HG03442 (cell line): ENCODE results near the gene ZFYVE19.
"Not testable (repeated sequence)": the region's sequence is repeated elsewhere in the genome, so short reads cannot be mapped to it uniquely, and the experiment has no call there.

ENCODE experiments used
- ATAC-seq: cut with Tn5 transposase; IDR thresholded peaks from one replicate; pipeline ENCODE4 v1.9.1; 2021; ENCODE audit warnings: mild to moderate bottlenecking, moderate library complexity; ENCODE audit not compliant: unreplicated experiment

Gene ZFYVE19

DNA sequence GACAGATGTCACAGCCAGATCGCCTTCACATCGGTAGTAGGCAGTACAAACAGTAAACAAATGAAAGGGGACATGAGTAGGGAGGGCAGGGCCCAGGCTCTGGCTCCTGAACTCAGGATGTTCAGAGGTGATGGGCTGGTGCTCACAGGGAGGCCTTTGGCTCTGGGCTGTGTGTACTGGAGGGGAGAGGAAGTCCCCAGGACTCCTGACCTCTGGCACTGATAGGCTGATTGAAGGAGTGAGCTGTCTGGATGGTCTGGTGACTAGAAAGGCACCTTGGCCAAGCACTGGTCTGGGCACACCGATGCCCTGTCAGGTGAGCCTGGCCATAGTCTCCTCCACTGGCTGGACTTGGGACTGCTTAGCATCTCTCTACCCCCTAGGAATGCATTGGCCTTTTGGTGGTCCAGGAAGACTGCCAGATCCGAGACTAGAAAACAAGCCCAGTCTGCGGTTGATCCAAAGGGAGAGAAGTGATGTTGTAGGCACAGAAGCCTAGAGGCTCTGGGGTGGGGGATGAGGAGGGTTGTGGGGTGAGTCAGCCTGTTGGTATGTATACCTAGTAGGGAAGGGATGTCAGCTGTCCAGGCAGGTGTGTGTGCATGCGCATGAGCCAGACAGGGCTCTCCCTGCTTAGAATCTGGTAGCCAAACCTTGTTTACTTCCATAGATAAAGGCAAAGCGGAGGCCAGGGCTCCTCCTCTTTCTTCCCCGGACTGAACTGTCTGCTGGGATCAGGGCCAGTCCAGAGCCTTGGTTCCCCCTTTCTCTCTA lies 38.8 kb downstream of the ZFYVE19 start:
- no peak for ATAC-seq

- ATAC-seq: no peak
These were observed 39.9 kb downstream of the ZFYVE19 start for GRCh38 chr15:40846841-40847222.

DNA sequence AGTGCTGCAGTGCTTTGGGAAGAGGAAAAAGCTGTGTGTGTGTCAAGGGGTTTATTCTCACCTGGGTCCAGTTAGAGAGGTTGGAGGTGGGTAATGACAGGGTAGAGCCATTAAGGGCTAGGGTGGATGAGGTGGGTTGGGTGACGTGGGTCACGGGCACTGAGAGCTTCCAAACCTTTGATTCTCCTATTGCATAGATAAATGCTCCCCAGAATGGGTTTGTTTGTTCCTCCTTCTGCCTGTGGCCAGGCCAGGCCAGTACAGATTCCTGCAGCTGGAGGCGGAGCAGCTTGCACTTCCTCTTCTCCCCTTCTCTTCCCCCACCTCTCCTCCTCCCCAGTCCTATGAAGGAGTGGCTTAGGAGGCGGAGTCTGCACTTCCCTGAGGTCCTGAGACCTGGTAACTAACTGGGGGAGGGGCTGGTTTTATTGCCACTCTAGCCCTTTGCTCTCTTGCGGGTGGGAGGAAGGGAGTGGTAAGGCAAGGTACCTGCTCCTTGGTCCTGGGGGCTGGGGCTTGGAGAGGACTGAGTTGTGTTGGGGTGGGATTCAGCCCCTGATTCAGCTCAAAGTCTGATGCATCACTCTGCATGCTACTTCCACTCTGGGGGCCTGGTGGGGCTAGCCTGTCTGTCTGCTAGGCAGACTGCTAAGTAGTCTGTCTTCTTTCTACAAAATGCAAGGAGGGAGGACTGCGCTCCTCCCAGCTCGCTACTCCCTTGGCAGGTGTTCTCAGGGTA lies 40.5 kb downstream of the ZFYVE19 start:
- no peak for ATAC-seq

DNA sequence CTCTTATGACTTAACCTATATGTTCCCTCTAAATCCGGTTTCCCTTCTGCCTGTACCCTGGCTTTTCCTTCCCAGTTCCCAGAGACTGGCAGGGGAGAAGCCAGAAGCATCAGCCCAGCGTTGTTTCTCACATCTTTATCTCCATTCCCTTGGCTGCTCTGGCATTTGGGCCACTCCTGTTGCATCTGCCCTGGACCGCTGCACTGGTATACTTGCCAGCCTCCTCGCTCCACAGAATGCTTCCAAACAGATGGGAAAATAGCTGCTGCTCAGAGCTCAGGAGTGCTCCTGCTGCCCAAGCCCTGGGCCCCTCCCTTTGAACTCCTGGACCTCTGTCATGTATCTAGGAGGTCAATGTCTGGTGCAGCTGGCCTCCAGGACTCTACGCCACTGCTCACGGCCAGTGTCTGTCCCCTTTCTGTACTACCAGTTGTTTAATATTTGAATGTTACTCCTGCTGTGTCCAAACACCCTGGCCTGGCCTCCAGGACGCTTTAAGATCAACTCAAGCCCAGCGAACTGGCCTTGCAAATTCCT lies 43.8 kb downstream of the ZFYVE19 start:
- no peak for ATAC-seq

GRCh38 chr15:40852529-40852928 lies 45.6 kb downstream of the ZFYVE19 start:
- ATAC-seq: no peak

DNA sequence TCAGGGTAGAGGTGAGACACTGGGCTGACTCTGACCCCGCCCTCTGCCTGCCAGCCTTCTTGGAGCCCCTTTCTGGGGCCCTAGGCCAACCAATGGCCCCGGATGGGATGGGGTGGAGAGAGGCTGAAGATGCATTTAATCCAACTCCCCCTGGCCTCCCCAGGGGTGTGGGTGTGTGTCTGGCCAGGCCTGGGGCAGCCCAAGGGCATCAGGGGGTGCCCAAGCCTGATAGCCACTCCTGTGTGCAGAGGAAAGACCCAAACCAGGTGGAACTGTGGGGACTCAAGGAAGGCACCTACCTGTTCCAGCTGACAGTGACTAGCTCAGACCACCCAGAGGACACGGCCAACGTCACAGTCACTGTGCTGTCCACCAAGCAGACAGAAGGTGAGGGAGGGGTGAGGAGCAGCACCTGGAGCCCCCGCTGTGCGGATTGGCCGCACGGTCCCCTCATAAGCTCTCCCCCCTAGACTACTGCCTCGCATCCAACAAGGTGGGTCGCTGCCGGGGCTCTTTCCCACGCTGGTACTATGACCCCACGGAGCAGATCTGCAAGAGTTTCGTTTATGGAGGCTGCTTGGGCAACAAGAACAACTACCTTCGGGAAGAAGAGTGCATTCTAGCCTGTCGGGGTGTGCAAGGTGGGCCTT lies 46.5 kb downstream of the ZFYVE19 start:
- ATAC-seq: no peak

- no peak for ATAC-seq
These were observed 47.3 kb downstream of the ZFYVE19 start for GRCh38 chr15:40854161-40854560.

DNA sequence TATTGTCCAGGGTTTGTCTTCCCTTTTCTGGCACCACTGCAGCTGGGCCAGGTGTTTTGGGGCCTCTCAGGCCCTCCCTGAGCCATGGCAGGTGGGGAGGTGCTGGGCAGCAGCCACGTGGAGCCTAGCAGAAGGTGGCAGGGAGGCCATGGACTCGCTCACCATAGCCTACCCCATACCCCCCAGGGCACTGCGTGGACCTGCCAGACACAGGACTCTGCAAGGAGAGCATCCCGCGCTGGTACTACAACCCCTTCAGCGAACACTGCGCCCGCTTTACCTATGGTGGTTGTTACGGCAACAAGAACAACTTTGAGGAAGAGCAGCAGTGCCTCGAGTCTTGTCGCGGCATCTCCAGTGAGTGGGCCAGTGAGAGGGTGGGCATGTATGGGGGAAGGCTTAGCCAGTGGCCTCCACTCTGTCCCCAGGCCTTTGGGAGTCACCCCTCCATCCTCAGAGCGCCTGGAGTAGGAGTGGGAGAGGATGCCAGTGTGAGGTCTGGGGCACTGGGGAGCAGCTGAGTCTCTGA lies 48.9 kb downstream of the ZFYVE19 start:
- ATAC-seq: no peak

- no peak for ATAC-seq
These were observed 49.9 kb downstream of the ZFYVE19 start for GRCh38 chr15:40856746-40857145.

DNA sequence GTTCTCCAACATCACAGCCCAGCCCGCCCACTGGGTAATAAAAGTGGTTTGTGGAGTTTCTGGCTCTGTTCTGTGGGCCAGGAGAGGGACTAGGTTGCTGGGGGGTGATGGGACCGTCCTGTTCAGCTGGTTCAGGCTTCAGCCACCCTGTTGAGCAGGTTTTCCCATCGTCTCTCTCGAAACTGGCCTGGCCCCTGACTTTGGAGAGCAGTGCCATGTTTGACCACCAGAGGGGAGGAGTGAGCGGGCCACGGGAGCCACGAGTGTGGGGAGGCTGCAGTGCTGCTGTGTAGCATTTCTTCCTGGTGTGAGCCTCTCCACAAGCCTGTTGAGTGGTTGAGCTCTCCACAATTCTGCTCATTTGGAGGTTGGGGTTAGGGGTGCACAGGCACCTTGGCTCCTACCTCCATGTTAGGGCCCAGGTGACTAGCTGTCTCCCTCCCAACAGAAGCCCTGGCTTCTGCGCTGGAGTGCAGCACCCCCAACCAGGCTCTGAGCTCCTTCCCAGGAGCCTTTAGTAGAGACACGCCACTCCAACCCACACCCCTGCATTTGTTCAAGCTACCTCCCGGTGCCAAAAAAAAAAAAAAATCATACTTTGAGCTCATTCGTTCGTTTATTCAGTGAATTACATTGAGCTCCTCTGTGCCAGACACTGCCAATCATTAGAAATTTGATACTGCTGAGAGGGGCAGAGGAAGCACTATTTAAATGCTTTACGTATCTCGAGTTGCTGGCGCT lies 50.9 kb downstream of the ZFYVE19 start:
- ATAC-seq: peak; percentile 72

DNA sequence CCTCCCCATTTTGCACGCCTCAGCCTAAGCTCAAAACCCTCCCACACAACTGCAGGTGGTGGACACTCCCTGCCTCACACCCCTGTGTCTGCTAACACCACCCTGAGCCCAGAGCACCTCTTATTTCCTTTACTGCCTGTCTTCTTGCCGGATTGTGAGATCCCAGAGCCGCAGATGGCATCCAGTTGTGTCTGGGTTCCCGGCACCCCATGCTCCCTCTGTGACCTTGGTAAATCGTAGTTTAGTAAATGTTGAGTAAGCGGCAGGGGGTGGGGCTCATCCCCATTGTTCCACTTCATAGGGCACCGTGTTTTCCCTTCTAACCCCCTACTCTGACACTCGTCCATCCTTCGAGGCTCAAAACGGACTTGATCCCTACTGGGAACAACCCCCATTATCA lies 51.8 kb downstream of the ZFYVE19 start:
- ATAC-seq: no peak

DNA sequence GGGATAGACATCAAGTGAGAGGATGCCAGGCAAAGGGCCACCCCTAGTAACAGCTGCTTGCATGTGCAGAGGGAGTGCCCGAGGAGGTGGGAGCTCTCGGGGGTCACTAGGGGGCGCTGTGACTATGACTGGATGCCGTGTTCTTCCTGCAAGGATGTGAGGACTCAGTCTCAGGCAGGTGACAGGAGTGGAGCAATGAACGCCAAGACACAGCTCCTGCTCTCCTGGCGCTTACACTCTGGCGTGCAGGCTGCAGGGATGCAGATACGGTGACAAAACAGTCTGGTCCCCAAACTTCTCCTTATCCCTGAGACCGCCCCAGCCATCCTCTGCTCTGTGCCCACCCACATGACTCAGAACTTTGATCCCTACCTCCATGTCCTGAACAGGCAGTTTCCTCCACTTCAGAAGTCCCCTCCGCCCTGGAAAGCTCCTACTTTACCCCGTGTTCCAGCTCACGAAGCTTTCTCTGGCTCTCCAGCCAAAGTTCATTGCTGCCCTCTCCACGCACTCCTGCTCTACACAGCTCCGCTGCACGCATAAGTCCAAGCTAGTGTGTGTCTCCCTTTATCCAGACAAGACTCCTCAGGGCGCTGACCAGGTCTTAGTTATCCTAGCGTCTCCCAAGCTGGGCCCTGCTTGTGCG lies 52.4 kb downstream of the ZFYVE19 start:
- peak; percentile 64 for ATAC-seq

- ATAC-seq: not testable (repeated sequence)
These were observed 54.3 kb downstream of the ZFYVE19 start for GRCh38 chr15:40861147-40861546.

DNA sequence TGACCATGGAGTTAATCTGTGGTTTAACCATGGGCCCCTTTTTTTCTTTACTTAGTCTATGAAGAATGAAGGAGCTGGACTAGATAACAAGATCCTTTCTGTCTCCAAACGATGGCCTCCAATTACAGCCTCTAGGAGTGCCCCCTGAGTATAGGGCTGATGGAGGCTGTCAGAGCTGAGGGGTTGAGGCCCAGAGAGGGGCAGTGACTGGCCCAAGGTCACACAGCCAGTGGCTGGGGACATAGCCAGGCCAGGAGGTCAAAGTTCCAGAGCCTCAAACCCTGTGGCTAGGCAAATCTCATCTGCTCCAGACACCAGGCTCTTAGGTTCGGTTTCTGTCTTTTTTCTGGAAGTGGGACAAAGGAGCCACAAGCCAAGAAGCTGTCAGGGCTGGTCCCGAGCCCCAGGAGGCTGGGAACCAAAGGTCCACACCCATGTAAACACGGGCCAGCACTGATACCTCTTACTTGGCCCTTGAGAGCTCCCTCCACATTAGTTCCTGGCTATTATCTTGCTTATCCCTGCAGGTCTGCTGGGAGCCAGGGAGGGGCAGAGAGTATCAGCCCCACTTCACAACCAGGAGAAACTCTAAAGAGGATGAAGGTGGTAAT lies 56.9 kb downstream of the ZFYVE19 start:
- no peak for ATAC-seq
